Measurements from ENCODE around the gene KRTAP10-2. TPM values are rescaled to one million over a fixed set of nuclear protein-coding genes. Genes with fewer than 3 reads are reported as not detected.
"Not testable (repeated sequence)": the region's sequence is repeated elsewhere in the genome, so short reads cannot be mapped to it uniquely, and the experiment has no call there.

Gene KRTAP10-2
- total RNA-seq, 1 experiment from 2014 or later: not detected

DNA sequence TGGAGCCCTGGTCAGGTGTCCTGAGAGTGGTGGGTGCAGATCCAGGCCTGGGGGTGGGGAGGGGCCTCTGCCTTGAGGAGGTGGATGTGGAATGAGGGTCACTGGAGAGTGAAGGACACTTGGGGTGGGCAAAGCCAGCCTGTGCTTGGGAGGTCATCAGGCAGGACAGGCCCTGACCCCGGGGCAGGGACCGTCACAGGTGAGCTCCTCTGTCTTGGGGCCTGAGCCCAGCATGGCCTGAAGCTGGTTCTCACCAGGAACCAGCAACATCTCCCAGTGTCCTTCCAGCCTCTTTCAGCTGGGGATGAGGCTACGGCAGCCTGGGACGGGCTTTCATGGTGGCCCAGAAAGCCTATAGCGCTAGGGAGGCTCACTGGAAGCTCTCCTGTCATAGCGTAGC is 831 bp upstream of the KRTAP10-2 start:
- no peak for DNase-seq (ENCODE audit: low read depth, low spot score)
- in situ Hi-C loops (cut with HindIII; ENCODE audit: low pct_unique_long_range_greater_than_20kb, low sequenced_read_pairs): no loop called here

DNA sequence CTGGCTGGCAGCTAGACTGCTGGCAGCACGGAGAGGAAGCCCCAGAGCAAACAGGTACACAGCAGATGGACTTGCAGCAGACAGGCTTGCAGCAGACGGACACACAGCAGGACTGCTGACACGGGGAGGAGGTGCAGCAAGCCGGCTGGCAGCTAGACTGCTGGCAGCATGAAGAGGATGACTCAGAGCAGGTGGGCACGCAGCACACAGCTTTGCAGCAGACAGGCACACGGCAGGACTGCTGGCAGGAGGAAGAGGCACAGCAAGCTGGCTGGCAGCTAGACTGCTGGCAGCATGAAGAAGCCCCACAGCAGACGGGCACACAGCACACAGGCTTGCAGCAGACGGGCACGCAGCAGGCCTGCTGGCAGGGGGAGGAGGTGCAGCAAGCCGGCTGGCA is 498 bp downstream of the KRTAP10-2 start:
- in situ Hi-C loops (cut with HindIII; ENCODE audit: low pct_unique_long_range_greater_than_20kb, low sequenced_read_pairs): no loop called here
- DNase-seq (ENCODE audit: low read depth, low spot score): no peak

DNA sequence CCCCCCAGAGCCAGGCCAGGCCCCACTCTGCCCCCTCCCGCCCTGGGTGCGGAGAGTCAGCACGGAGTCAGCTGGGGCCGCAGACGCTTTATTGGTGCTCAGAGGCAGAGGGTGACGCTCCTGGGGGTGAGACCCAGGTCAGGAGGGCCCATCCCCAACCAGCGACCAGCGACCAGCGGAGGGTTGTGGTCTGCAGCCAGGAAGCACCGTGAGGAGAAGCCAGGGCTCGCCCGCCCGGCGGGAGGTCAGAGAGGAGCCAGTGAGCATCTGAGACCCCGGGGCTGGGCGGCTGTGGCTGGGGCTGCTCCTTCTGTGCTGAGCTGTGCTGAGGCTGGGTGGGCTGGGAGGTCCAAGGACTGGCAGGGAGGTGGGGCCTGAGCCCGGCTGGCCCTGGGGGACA is 1.0 kb downstream of the KRTAP10-2 start:
- DNase-seq (ENCODE audit: low read depth, low spot score); in situ Hi-C loops (cut with HindIII; ENCODE audit: low pct_unique_long_range_greater_than_20kb, low sequenced_read_pairs): not testable (repeated sequence)

DNA sequence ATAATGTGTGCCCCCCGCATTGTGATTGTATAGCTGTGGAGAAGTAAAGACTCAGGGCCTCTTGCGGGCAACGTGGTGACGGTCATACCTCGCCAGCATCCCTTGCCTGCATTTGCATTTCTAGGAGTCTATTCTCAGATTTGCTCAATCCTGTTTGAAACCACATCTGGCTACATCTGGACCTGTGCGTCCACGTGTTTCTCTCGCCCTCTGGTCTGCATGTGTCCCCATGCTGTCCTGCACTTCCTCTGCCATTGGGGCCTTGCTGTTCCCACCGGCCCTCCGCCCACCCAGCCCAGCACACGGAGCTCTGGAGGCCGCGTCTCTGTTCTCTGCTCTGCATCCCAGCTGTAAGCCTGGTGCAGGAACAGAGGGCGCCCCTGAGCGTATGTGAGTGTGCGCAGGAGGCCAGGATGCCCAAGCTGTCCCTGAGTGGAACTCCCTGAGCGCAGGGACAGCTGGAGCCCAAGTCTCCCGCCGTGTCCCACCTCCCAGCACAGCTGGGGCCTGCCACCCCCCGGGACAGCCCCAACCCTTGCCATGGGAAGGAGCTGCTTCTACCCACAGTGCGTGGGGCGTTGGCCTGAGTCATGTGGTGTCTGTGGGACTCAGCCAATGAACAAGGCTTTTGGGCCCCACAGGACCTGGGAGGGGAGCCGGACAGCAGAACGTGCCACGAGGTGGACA is 1.6 kb downstream of the KRTAP10-2 start:
- in situ Hi-C loops (cut with HindIII; ENCODE audit: low pct_unique_long_range_greater_than_20kb, low sequenced_read_pairs): no loop called here
- no peak for DNase-seq (ENCODE audit: low read depth, low spot score)

DNA sequence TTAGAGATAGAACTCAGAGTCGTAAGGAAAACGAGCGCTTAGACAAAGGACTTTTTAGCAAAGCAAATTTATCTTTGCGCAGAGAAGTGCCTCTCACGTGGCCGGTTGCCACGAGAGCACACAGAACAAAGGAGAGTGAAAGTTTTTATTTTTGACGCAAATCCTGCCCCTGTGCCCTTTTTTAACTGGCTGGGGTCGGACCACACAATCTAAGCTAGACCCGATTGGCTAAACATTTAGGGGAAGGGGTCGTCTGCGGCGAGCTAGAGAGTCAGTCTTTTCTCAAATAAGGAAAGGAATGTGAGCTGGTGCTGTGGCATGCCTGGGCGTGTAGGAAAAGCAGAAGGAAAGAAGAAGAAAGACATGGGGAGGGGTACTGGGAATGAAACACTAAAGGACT is 2.4 kb downstream of the KRTAP10-2 start:
- in situ Hi-C loops (cut with HindIII; ENCODE audit: low pct_unique_long_range_greater_than_20kb, low sequenced_read_pairs): no loop called here
- DNase-seq (ENCODE audit: low read depth, low spot score): no peak

DNA sequence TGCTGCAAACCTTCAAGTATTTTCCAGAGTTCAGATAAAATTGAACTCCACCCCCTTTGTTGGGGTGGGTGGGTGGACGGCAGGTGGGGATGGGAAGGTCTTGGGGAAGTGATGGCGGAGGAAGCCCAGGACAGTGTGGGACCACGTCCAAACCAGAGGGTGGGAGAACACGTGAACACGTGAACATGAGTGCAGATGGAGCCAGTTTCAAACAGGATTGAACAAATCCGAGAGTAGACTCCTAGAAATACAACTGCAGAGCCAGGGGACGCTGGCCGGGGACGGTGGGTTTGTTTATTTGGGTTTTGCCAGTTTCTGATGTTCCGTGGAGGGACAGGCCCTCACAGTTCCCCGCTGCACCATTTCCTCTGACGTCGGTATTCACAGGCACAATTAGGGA is 2.9 kb downstream of the KRTAP10-2 start:
- no peak for DNase-seq (ENCODE audit: low read depth, low spot score)
- in situ Hi-C loops (cut with HindIII; ENCODE audit: low pct_unique_long_range_greater_than_20kb, low sequenced_read_pairs): no loop called here

DNA sequence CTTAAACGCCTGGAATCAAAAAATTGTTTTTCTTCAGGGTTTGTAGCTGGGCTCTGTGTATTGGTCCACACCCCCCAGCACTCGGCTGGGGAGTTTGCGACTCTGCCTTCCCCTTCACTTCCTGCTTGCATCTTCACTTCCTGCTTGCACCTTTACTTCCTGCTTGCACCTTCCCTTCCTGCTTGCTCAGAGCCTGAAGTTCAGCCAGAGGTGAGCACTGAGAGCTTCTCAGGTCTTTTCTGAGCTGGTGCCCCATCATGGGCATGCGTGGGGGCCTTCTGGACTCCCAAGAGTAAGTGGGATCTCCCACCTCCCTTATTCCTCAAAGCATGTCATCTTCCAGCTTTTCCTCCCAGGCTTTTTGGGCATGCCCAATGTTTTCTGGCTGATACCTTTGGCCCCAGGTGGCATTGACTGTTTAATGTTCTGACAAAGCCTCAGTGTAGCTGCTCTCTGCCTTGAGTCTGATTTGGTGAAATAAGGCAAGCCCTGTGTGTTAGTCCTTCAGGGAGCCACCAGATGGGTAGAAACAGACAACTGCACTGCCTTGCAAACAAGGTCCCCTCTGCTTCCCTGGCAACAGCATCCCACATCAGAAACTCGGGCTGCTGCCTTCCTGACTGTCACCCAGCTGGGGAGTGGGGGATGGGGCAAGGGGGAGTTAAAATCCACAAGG is 3.5 kb downstream of the KRTAP10-2 start:
- no peak for DNase-seq (ENCODE audit: low read depth, low spot score)
- in situ Hi-C loops (cut with HindIII; ENCODE audit: low pct_unique_long_range_greater_than_20kb, low sequenced_read_pairs): no loop called here

DNA sequence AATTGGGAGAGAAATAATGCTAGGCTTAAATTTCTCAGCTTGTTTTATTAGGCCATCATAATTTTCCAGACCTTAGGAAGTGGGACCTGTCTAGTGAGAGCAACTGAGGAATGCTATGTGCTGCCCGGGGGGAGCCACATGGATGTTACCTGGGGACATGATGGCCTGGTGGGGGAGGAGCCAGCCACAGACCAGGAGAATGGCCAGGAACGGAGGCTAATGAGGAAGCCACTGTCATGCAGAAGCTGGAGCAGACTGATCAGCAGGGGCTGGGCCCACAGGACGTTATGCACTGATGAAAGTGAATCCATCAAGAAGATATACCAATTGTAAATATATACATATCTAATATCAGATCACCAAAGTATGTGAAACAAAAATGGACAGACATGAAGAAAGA is 6.7 kb downstream of the KRTAP10-2 start:
- in situ Hi-C loops (cut with HindIII; ENCODE audit: low pct_unique_long_range_greater_than_20kb, low sequenced_read_pairs): no loop called here
- DNase-seq (ENCODE audit: low read depth, low spot score): no peak

DNA sequence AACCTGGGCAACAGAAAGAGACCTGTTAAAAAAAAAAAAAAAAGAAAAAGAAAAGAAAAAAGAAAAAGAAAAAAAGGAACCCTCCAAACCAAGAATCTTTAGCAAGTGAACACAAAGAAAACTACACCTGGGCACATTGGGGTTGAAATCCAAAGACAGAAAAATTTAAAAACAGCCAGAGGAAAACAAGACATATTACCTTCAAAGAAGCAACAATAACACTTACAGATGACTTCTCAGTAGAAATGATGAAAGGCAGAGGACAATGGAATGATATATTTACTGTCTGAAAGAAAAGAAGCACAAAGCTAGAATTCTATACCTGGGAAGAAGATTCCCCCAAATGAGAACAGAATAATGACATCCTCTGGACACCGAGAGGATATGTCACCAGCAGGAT is 8.6 kb downstream of the KRTAP10-2 start:
- in situ Hi-C loops (cut with HindIII; ENCODE audit: low pct_unique_long_range_greater_than_20kb, low sequenced_read_pairs): no loop called here

DNA sequence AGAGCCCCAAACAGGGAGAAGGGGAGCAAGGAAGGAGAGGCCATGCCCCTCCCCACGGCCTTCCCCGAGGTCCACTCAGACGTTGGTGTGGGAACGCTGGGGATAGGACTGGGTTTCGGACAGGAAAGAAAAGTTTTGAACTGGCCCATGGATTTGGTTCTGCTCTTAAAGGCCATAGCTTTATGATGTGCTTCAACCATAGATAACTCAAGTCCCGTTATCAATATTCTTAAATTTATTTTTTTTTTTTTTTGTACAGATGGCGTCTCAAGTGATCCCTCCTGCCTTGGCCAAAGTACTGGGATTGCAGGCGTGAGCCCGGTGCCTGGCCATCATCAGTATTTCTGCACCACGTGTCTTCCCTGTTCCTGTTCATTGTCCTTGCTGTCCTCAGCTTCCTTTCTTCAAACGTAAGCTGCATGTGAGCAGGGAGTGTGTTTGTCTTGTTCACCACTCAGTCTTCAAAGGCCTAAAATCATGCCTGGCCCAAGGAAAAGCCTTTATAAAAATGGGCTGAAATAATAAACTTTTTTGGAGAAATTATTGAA is 10.5 kb downstream of the KRTAP10-2 start:
- no peak for DNase-seq (ENCODE audit: low read depth, low spot score)
- in situ Hi-C loops (cut with HindIII; ENCODE audit: low pct_unique_long_range_greater_than_20kb, low sequenced_read_pairs): no loop called here

More for the DNA sequence above, 8.6 kb downstream of the KRTAP10-2 start:
- no peak for DNase-seq (ENCODE audit: low read depth, low spot score)

DNA sequence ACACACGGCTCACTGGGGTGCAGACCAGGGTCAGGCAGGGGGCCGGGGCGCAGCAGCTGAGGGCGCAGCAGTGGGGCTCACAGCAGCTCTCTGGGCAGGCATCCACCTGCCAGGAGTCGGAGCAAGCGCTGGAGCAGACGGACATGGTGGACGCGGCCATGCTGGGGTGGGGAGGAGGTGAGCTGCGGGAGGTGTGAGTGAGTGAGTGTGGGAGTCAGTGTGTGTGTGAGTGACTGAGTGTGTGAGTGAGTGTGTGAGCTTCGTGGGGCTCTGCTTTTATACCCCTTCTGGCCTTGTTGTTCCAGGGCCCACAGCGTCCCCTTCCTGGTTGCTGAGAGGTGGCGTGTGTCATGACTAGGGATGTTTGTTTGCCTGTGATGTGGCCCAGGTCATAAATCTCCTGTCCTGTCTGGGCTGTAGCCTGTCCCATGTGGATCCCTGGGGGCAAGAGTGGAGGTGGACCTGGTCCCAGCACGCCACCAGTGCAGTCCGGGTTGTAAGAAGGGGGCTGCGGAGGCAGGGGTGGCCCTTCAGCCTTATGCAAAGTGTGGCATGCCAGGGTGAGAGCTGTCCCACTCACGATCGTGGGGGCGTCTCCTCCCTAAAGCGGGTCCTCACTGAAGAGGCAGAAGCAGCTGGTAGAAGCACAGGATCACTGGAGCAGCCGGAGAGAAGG is 11.2 kb downstream of the KRTAP10-2 start, which contains the start of gene KRTAP10-1:
TSS of gene KRTAP10-1 (minus strand) at position 205 of the 676 bp plus-strand sequence. CDS start at position 160, 45 bp downstream.
- in situ Hi-C loops (cut with HindIII; ENCODE audit: low pct_unique_long_range_greater_than_20kb, low sequenced_read_pairs): no loop called here

DNA sequence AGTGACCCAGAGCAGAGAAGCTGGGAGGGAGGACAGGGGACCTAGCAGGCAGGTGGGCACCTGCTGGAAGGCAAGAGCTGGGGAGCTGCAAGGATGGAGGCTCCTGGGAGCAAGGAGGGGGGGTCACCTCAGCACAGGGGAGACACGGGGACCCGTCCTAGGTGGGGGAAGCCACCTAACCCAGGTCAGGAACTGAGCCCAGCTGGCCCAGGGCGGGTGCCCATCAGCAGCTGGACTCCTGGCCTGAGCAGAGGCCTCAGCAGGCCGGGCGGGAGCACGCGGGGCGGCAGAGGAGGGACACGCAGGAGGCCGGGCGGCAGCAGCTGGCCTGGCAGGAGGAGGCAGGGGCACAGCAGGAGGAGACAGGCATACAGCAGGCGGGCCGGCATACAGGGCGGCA is 12.3 kb downstream of the KRTAP10-2 start:
- no peak for DNase-seq (ENCODE audit: low read depth, low spot score)
- in situ Hi-C loops (cut with HindIII; ENCODE audit: low pct_unique_long_range_greater_than_20kb, low sequenced_read_pairs): no loop called here

More for the DNA sequence above, 11.2 kb downstream of the KRTAP10-2 start, which contains the start of gene KRTAP10-1:
- DNase-seq (ENCODE audit: low read depth, low spot score): no peak

DNA sequence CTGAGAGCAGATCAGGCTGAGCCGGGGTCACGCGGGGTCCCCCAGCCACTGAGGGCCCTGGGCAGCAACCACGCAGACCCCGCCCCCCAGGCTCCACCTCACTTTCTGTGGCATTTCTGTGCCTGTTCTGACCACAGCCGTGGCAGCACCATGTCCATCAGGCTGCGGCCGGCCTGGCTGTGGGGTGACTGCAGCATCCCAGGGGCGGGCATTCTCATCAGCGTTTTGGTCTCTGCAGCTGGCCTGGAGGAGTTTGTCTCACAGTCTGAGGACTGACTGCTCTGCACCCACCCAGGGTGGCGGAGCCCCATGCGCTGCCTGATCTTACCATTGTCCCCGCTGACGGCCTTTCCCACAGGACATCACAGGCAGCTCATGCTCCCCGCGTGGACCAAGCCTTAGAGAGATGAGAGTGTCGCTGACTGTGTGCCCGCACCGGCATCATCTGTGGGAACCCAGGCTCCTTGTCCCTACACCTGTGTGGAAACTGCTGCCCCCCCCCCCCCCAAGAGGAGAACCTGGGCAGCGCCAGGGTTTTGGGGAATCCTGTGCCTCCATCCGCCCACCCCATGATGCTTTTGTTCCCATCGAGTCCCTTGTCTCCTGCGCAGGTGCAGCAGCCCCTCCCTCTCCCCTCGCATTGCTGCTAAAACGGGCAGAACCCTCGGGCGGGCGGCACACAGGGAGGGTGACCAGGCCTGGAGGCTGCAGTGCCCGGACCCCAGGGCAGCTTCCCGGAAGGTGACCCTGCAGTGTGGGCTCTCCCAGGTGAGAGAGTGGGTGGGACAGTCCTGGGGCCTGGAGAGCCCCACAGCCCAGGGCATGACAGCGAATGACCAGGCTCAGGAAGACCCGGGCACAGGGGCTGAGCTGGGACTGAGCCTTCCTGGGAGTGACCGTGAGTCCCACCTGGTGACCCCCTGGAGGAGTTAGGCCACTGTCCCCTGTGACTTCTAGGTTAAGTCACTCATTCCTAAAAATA is 13.1 kb downstream of the KRTAP10-2 start:
- in situ Hi-C loops (cut with HindIII; ENCODE audit: low pct_unique_long_range_greater_than_20kb, low sequenced_read_pairs): no loop called here
- DNase-seq (ENCODE audit: low read depth, low spot score): no peak

DNA sequence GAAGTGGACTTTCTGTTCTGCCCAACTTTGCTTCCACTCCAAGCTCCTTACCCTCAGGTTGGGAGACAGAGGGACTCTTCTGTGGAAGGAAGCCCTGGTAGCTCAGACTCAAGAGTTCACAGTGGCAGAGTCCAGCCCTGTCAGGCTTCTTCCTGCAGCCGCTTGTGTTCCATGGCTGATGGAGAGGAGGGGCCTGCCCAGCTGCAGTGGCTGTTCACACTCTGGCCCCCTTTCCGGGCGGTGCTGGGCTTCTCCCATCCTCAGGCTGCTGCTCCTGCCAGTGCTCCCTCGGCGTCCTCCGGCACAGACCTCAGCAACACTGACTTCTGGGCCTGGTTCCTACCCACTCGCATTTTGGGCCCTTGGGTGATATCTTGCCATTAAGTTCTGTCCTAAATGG is 15.3 kb downstream of the KRTAP10-2 start:
- no peak for DNase-seq (ENCODE audit: low read depth, low spot score)
- in situ Hi-C loops (cut with HindIII; ENCODE audit: low pct_unique_long_range_greater_than_20kb, low sequenced_read_pairs): no loop called here

DNA sequence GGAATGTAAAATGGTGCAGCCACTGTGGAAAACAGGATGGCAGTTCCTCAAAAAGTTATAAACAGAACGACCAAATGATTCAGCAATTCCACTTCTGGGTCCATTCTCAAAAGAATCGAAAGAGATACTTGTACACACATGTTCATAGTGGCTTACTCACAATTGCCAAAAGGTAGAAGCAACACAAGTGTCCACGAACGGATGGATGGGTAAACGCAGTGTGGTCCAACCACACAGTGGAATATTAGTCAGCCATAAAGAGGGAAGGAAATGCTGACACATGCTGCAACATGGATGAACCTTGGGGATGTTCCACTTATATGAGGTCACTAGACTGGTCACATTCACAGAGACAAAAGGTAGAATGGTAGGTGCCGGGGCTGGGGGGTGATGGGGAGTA is 16.6 kb downstream of the KRTAP10-2 start:
- DNase-seq (ENCODE audit: low read depth, low spot score): no peak
- in situ Hi-C loops (cut with HindIII; ENCODE audit: low pct_unique_long_range_greater_than_20kb, low sequenced_read_pairs): no loop called here

DNA sequence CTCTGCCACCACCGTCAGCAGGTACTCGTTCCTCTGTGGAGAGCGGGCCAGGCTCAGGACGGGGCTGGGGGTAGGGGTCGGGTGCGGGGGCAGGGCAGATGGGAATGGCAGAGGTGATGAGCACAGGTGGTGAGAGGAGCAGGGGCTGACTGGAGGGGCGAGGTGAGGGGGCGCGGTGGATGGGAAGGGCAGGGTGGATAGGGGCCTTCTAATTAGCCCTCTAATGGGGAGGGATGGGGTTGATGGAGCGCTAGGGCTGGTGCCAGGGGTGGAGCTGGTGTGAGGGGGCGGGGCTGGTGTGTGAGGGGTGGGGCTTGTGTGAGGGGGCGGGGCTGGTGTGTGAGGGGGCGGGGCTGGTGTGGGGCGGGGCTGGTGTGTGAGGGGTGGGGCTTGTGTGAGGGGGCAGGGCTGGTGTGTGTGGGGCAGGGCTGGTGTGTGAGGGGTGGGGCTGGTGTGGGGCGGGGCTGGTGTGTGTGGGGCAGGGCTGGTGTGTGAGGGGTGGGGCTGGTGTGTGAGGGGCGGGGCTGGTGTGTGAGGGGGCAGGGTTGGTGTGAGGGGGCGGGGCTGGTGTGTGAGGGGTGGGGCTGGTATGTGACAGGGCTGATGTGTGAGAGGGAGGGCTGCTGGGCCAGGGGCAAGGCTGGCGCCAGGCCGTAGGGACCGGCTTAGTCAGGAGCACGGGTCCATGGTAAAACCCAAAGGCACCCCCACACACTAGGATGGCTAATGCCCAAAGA is 17.2 kb downstream of the KRTAP10-2 start:
- no peak for DNase-seq (ENCODE audit: low read depth, low spot score)
- in situ Hi-C loops (cut with HindIII; ENCODE audit: low pct_unique_long_range_greater_than_20kb, low sequenced_read_pairs): no loop called here

Measured in SK-MEL-5 (cell line).